GM10847 (cell line): ENCODE results near the gene TNNT1.

ENCODE experiments used
- POLR2A ChIP-seq: IDR thresholded peaks from 2 replicates; pipeline ENCODE4 v1.6.1; 2011; ENCODE audit not compliant: insufficient read length; ENCODE audit errors: extremely low read depth

TNNT1 gene, protein sequence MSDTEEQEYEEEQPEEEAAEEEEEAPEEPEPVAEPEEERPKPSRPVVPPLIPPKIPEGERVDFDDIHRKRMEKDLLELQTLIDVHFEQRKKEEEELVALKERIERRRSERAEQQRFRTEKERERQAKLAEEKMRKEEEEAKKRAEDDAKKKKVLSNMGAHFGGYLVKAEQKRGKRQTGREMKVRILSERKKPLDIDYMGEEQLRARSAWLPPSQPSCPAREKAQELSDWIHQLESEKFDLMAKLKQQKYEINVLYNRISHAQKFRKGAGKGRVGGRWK

DNA sequence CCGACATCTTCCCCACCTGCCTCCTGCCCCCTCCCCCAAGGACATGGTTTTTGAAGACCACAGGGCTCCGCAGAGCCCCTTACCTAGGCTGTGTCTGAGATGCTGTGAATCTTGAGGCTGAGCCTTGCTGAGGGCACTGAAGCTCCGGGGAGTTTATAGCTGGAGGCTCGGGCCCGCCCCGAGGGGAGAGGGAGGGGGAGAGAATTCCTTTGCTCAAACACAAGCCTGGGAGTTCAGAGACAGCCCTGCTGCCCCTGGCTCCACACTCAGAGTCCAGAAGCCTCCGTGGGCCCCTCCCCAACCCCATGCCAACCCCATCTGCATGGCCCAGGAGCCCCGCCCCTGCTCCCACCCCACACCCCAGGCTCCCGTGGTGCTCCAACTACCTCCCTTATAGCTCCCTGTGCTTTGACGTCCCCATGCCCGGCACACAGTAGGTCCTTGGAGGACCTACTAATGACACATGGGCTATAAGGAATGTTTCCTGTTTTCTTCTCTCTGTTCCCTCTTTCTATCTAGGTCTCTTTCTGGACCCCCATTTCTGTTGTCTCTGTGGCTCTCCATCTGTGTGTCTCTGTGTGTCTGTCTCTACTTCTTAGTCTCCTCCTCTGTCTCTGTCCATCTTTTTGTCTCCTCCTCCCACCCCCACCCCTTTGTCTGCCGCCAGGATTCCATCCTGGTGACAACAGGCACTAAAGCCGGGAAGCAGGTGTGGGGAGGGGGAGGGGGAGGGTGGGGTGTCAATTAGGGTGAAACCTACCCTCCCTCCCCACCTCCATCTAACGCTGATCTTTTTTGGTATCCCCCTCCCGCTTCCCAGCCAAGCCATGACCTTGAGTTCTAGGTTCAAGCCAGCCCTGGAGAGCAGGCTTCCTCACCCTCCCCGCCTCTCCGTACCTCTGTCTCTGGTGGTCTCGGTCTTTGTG, at the start of gene TNNT1:
Gene TNNT1 (minus strand): TSS at position 129 of the 926 bp plus-strand sequence. CDS start 2,049 bp downstream, outside the sequence.
- no peak for TF ChIP-seq POLR2A

DNA sequence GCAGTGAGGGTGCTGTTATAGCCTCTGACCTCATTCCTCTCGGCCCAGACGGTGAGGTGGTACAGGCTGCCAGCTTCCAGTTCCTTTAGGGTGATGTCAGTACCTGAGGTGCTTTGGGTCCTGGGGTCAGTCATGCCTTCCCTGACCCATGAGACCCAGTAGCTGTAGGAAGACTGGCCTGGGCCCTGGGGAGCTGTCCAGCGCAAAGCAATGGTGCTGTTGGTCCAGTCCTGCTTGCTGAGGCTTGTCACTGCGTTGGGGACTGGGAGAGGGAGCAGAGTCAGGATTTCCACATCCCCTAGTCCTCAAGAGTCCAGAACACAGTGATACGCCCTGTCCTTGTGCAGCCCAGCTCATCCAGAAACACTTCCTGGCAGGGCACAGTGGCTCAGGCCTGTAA, 49.6 kb upstream of the TNNT1 start:
- no peak for TF ChIP-seq POLR2A

DNA sequence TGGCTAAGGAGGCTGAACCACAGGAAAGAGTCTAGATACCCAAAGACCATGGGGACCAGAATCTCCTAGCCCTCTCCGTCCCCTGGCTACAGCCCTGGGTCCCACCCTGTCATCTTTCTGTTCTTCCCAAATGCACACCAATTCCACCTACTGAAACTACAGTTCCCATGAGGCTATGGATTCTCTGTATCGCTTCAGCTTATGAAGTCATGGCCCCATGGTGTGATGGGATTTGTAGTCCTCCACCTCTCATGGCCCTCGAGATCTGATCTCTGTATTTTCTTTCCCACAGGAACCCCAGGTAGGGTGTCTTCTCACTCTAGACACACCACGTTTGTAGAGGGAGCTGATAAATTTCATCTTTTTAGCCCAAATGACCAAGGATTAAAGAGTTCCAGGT, 48.5 kb upstream of the TNNT1 start:
- no peak for TF ChIP-seq POLR2A

DNA sequence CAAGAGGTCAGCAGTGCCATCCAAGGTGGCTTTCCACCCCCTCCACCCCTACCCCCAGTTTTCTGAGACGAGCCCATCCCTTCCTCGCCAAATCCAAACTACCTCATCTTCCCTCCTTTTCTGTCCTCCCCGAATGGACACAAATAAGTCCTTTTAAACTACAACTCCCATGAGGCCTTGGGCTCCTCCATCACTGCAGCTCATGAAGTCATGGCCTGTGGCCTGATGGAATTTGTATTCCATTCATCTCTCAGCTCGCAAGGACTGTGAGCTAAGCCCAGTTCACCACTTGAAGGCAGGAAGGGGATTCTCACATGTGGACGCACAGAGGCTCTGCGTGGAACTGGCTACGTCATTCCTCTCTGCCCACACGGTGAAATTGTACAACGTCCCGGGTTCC, 47.8 kb upstream of the TNNT1 start:
- TF ChIP-seq POLR2A: no peak

DNA sequence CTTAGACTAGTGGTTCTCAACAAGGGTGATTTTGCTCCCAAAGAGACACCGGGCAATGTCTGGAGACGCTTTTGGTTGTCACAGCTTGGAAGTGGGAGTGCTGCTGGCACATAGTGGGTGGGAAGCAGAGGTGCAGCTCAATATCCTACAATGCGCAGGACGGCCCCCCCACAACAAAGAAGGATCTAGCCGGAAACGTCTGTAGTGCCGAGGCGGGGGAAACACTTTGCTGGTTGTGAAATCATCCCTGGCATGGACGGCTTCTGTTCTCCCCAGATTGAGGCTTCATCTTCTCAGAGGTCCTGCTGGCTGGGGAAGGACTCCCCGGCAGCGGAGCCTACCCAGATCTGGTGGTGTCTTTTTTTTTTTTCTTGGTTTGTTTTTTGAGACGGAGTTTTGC, 44.5 kb upstream of the TNNT1 start:
- no peak for TF ChIP-seq POLR2A

DNA sequence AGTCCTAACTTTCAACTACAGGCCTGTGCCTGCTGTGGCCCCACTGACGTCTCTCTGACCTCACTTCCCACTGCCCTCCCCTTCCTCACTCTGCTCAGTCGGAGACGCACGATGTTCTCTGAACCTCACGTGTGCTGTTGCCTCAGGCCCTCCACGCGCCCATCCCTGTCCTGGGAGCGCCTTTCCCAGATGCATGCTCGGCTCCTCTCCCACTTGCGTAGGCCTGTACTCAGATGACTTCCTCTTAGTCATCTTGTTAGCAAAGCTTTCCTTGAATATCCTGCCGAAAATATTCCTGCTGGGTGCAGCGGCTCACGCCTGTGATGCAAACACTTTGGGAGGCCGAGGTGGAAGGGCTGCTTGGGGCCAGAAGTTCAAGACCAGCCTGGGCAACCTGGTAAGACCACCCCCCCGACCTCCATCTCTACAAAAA, 40.4 kb upstream of the TNNT1 start:
- no peak for TF ChIP-seq POLR2A

DNA sequence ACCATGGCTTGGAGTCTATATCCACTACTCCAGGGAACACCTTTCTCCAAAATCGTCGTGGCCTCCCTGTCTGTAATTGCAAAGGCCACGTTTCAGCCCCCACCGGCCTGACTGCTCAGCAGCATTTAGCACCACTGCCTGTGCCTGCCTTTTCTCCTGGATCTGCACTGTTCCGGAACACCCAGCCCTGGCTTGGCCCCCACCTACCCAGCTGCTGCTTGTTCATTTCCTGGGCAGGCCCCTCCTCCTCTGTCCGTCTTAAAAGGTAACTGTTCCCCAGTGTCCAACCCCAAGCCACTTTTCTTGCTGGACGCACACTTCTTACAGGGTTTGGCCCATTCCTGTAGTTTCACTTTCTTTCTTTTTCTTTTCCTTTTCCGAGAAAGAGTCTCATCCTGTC, 39.6 kb upstream of the TNNT1 start:
- TF ChIP-seq POLR2A: no peak

DNA sequence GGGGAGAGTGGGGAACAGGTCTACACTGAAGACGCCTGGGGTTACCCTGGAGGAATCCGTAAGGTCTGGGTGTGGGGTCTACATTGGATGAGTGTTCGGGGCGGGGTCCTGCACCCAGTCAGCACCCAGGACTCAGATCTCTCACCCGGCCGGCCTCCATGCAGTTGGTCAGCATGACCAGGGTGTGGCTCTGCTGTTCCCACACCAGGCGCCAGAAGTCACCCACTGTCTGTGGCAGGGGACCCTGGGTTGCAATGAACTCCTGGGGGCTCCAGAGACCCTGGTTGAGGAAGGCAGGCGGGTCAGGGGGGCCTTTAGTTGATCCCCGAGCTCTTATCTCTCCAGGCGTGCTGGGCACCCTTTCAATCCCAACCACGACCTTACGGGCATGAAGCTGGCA, 37.1 kb upstream of the TNNT1 start:
- TF ChIP-seq POLR2A: no peak

DNA sequence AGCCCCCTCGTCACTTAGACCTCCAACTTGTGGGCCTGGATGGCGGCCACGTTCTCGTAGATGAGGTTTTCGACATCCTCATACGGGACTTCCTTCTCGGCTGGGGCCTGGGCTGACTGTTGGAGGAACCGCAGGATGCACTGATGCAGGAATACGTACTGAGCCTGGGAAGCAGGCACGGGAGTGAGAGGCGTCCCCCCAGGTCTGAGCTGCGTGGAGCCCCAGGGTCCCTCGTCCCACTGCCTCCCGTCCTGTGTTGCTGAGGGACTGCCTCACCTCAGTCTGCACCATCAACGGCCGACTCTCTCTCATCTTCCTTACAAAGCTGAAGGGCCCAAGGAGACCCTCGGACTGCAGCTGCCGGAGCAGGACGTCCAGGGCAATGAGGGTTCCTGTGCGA, 32.7 kb upstream of the TNNT1 start:
- no peak for TF ChIP-seq POLR2A

DNA sequence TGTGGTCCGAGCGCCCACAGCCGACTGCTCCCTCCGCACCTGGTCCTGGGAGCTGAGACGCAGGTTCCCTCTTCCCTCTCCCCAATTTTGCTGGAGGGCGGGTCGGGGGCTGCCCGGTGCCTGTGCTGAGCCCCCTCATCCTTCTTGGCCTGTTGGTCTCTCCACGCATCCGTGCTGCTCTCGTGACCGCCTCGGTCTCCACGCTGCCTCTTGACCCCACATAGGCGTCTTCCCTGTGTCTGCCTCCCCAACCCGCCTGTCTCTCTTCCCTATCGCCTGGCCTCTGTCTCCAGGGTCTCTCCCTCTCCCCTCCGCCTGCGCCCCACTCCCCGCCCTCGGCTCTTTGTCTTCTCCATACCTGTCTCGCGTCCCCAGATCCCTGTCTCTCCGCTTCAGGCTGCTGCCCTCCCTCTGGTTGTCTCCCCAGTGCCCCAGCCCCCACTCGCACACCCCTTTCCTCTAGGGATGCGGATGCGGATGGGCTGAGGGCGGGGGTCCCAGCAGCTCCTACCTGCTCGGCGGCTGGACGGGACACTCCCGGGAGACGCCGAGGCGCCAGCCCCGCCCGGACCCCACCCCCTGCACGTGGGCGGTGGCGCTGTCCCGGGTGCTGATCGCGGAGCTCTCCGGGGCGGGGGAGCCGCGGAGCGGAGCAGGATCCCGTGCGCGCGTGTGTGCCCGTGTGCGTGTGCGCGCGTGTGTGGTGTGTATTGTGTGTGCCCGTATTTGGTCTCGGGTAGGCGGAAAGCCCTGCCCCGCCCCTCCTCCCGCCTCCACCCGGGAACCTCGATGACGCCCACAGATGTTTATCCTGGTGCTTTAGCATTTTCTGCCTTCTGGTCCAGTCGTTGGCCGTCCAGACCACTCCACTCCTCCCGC, 30.8 kb upstream of the TNNT1 start, which contains the start of gene SYT5:
Gene SYT5 (minus strand): TSS at position 684 of the 879 bp plus-strand sequence. CDS start 1,248 bp downstream, outside the sequence.
- TF ChIP-seq POLR2A: no peak

DNA sequence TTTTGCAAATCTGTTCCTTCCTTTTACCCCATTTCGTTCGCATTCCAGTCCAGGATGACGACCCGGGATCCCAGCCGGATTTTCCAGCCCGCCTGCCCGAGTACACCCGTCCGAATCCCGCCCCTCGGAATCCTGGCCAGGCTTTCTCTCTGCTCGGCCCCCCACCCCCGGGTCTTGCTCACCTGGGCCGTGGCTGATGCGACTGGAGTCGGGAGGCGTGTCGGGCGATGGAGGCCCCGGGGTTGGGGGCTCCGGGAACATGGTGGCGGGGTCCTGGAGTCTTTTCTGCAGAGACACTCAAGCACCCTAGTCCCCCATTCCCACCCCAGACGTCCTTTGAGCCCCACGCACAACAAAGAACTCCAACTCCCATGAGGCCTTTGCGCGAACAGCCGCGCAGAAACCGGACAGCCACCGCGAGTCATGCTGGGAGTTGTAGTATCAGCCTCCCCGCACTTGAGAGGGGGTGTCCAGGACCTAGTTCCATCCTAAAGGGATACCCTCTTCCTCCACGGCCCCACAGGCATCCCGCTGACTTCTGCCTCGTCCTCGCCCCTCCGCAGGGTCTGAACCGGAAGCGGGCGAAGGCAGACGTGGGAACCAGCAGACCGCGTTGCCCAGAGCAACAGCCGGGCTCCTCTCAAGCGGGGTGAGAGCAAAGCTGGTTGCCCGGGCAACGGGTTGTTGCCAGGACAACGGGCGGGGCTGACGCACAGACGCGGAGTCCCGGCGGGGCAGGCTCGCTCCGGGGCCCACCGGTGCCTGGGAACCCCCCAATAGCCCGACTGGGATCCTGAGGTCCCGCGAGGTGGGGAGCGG, 30.0 kb upstream of the TNNT1 start:
- TF ChIP-seq POLR2A: no peak

DNA sequence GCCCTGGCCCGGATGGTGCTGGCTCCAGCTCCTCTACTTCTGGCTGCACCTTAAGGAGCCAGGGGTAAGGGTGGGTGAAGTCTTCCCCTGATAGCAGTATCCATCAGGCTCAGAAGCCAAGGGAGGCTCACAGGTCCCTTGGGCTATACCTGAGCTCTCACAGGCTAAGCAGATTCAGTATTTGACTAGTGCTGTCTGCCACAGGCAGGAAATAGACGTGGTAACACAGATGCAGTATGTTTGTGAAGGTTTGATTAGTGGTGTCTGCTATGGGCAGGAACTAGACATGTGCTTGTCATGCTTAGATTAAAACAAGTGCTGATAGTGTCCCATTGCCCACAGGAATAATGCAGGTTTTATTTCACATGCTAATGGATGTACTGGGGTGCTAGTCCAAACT, 27.1 kb upstream of the TNNT1 start:
- TF ChIP-seq POLR2A: no peak

DNA sequence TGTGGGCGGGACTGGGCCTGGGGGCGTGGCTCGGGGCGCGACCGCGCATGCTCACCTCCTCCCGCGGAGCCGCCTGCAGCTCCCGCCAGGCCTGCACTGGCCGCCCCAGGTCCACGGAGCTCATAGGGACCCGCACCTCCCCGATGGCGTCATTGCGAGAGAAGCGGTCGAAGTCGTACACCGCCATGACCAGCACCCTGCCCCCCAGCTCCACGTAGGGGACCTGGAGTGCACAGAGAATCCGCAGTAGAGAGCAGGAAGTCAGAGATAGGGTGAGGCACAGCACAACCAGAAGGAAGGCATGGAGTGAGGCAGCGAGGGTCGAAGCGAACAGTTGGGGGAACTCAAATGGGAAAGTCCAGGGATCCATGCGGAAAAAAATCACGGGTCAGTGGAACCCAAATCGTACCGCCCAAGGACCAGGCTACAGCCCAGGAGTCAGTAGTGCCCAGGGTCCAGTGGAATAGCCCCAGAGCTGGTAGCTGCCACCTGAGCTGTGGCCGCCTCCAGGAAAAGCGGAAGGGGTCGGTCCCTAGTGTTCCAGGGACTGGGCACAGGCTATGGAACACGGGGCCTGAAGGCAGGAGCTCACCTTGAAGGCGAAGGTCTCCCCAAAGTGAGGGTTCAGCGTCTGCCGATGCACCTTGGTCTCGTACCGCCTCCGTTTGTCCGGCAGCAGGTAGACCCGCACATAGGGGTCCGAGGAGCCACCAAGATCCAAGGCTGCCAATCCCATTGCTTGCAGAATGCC, 26.3 kb upstream of the TNNT1 start:
- no peak for TF ChIP-seq POLR2A
